Stomach smooth muscle (tissue), 2 donors: Measurements from ENCODE around the gene CLIC4.

Experiments used
- H3K27ac ChIP-seq: one replicate; pipeline ENCODE4 v1.7.0; 2013; ENCODE audit warnings: mild to moderate bottlenecking, low read length, inconsistent platforms
- H3K27me3 ChIP-seq, 2 donors: one replicate each; pipeline ENCODE4 v1.7.0; 2013; ENCODE audit warnings: low read length in 2 of 2; ENCODE audit not compliant: insufficient read depth in 2 of 2, control insufficient read depth in 1 of 2
- H3K36me3 ChIP-seq, 2 donors: one replicate each; pipeline ENCODE4 v1.7.0; 2013; ENCODE audit warnings: low read length in 2 of 2; ENCODE audit not compliant: control insufficient read depth in 2 of 2, insufficient read depth in 2 of 2
- H3K4me1 ChIP-seq: one replicate; pipeline ENCODE4 v1.7.0; 2013; ENCODE audit warnings: low read length; ENCODE audit not compliant: control insufficient read depth, insufficient read depth
- H3K4me3 ChIP-seq, 2 donors: one replicate each; pipeline ENCODE4 v1.7.0; 2013; ENCODE audit warnings: low read length in 2 of 2
- H3K9ac ChIP-seq, 2 donors: one replicate each; pipeline ENCODE4 v1.7.0; 2013; ENCODE audit warnings: low read length in 2 of 2, mild to moderate bottlenecking in 1 of 2
- H3K9me3 ChIP-seq, 2 donors: one replicate each; pipeline ENCODE4 v1.7.0; 2013; ENCODE audit warnings: low read length in 2 of 2; ENCODE audit not compliant: control insufficient read depth in 2 of 2
- donor health status: healthy.
- donor health status: Pancreatic carcinoma.

CLIC4 gene

GRCh38 chr1:24872061-24872850 lies 127.0 kb downstream of the CLIC4 start:
- no peak overlapping the region for H3K9ac ChIP-seq
- H3K4me3 ChIP-seq = no peak overlapping the region
- no peaks in the 10 kb centered on the region for H3K4me1 ChIP-seq
- no peaks in the 10 kb centered on the region for H3K36me3 ChIP-seq
- peaks cover 15 to 17% of the 10 kb centered on the region in 2 donors for H3K27me3 ChIP-seq
- H3K9me3 ChIP-seq = no peaks in the 10 kb centered on the region
- no peak overlapping the region for H3K27ac ChIP-seq

GRCh38 chr1:24873148-24873547 lies 127.9 kb downstream of the CLIC4 start:
- no peak overlapping the region for H3K4me3 ChIP-seq

GRCh38 chr1:24874056-24874455 lies 128.8 kb downstream of the CLIC4 start:
- H3K9me3 ChIP-seq = no peaks in the 10 kb centered on the region
- no peak overlapping the region for H3K9ac ChIP-seq
- H3K4me1 ChIP-seq = peaks cover 2% of the 10 kb centered on the region
- peaks cover 3 to 11% of the 10 kb centered on the region in 2 donors for H3K27me3 ChIP-seq
- H3K27ac ChIP-seq = no peak overlapping the region
- H3K36me3 ChIP-seq = no peaks in the 10 kb centered on the region
- no peak overlapping the region for H3K4me3 ChIP-seq

More at GRCh38 chr1:24873148-24873547, 127.9 kb downstream of the CLIC4 start:
- H3K27ac ChIP-seq = no peak overlapping the region
- no peaks in the 10 kb centered on the region for H3K36me3 ChIP-seq
- no peaks in the 10 kb centered on the region for H3K9me3 ChIP-seq
- H3K27me3 ChIP-seq = peaks cover 9 to 12% of the 10 kb centered on the region in 2 donors
- H3K4me1 ChIP-seq = no peaks in the 10 kb centered on the region
- H3K9ac ChIP-seq = no peak overlapping the region

- H3K9me3 ChIP-seq = no peaks in the 10 kb centered on the region
- H3K36me3 ChIP-seq = no peaks in the 10 kb centered on the region
- H3K27me3 ChIP-seq = peaks cover 3 to 16% of the 10 kb centered on the region in 2 donors
- no peak overlapping the region for H3K4me3 ChIP-seq
- H3K9ac ChIP-seq = no peak overlapping the region
- H3K27ac ChIP-seq = no peak overlapping the region
- peaks cover 2% of the 10 kb centered on the region for H3K4me1 ChIP-seq
Observed at GRCh38 chr1:24874611-24875234, 129.5 kb downstream of the CLIC4 start.

GRCh38 chr1:24875257-24875656 lies 130.0 kb downstream of the CLIC4 start:
- H3K27me3 ChIP-seq = peaks cover 3 to 16% of the 10 kb centered on the region in 2 donors
- H3K4me3 ChIP-seq = no peak overlapping the region
- H3K4me1 ChIP-seq = peaks cover 2% of the 10 kb centered on the region
- H3K36me3 ChIP-seq = no peaks in the 10 kb centered on the region
- H3K27ac ChIP-seq = no peak overlapping the region
- no peak overlapping the region for H3K9ac ChIP-seq
- no peaks in the 10 kb centered on the region for H3K9me3 ChIP-seq

GRCh38 chr1:24875991-24876506 lies 130.8 kb downstream of the CLIC4 start:
- no peaks in the 10 kb centered on the region for H3K36me3 ChIP-seq
- H3K4me1 ChIP-seq = peaks cover 2% of the 10 kb centered on the region
- no peak overlapping the region for H3K27ac ChIP-seq
- no peaks in the 10 kb centered on the region for H3K9me3 ChIP-seq
- peaks cover 3 to 16% of the 10 kb centered on the region in 2 donors for H3K27me3 ChIP-seq
- no peak overlapping the region for H3K9ac ChIP-seq
- no peak overlapping the region for H3K4me3 ChIP-seq

- no peak overlapping the region for H3K27ac ChIP-seq
- peaks cover 2% of the 10 kb centered on the region for H3K4me1 ChIP-seq
- no peak overlapping the region for H3K4me3 ChIP-seq
- peaks cover 0 to 13% of the 10 kb centered on the region in 2 donors for H3K27me3 ChIP-seq
- H3K9me3 ChIP-seq = no peaks in the 10 kb centered on the region
- no peaks in the 10 kb centered on the region for H3K36me3 ChIP-seq
- no peak overlapping the region for H3K9ac ChIP-seq
Observed at GRCh38 chr1:24878045-24878444, 132.8 kb downstream of the CLIC4 start.

GRCh38 chr1:24878775-24879742 lies 133.8 kb downstream of the CLIC4 start:
- H3K4me3 ChIP-seq = no peak overlapping the region
- H3K9ac ChIP-seq = no peak overlapping the region
- H3K27me3 ChIP-seq = peaks cover 0 to 13% of the 10 kb centered on the region in 2 donors
- H3K9me3 ChIP-seq = no peaks in the 10 kb centered on the region
- H3K27ac ChIP-seq = no peak overlapping the region
- no peaks in the 10 kb centered on the region for H3K36me3 ChIP-seq
- H3K4me1 ChIP-seq = peaks cover 2% of the 10 kb centered on the region

- peaks cover 2% of the 10 kb centered on the region for H3K4me1 ChIP-seq
Observed at GRCh38 chr1:24881034-24881433, 135.8 kb downstream of the CLIC4 start.

GRCh38 chr1:24884751-24885150 lies 139.5 kb downstream of the CLIC4 start:
- H3K36me3 ChIP-seq = no peaks in the 10 kb centered on the region
- H3K4me1 ChIP-seq = no peaks in the 10 kb centered on the region
- no peak overlapping the region for H3K9ac ChIP-seq
- H3K9me3 ChIP-seq = peaks cover 0 to 3% of the 10 kb centered on the region in 2 donors
- H3K27ac ChIP-seq = no peak overlapping the region
- no peak overlapping the region for H3K4me3 ChIP-seq
- H3K27me3 ChIP-seq = peaks cover 2 to 3% of the 10 kb centered on the region in 2 donors

More at GRCh38 chr1:24881034-24881433, 135.8 kb downstream of the CLIC4 start:
- Histone ChIP-seq H3K4me3 (no peak overlapping the region), H3K27ac (no peak overlapping the region), H3K36me3 (no peaks in the 10 kb centered on the region), H3K9ac (no peak overlapping the region), H3K27me3 (peaks cover 0 to 9% of the 10 kb centered on the region in 2 donors), H3K9me3 (no peaks in the 10 kb centered on the region)
